HepG2 (cell line): ENCODE measurements around the gene MIA2. TPM values are rescaled to one million over a fixed set of nuclear protein-coding genes. Genes with fewer than 3 reads are reported as not detected.
A peak's percentile ranks its signal among the peaks of the same experiment; 100 is the strongest.

Experiments
- ATF1 ChIP-seq: IDR thresholded peaks from 2 replicates; pipeline ENCODE4 v1.6.1; 2016; ENCODE audit warnings: mild to moderate bottlenecking, control low read depth
- HHEX ChIP-seq: IDR thresholded peaks from 2 replicates; pipeline ENCODE4 v1.6.1; 2016; ENCODE audit warnings: control low read depth
- ISX ChIP-seq: sonication (generic); formaldehyde crosslinking; conservative IDR thresholded peaks from 2 replicates; pipeline ENCODE4 v1.5.0; 2020; ENCODE audit warnings: missing genetic modification reagents
- NPAS2 ChIP-seq: sonication (generic); formaldehyde crosslinking; IDR thresholded peaks from 2 replicates; pipeline ENCODE4 v1.8.0; 2022; ENCODE audit warnings: mild to moderate bottlenecking, missing genetic modification reagents, borderline replicate concordance
- NR2C2 ChIP-seq: sonication (generic); formaldehyde crosslinking; IDR thresholded peaks from 2 replicates; pipeline ENCODE4 v1.4.0; 2020; ENCODE audit warnings: missing genetic modification reagents, mild to moderate bottlenecking, moderate library complexity, borderline replicate concordance
- NR2F6 ChIP-seq, 2 experiments: IDR thresholded peaks; 2 replicates each; pipeline ENCODE4 v1.6.1; 2016; ENCODE audit warnings: antibody characterized with exemption in 1 of 2, mild to moderate bottlenecking in 1 of 2
- NR3C1 ChIP-seq: sonication (generic); formaldehyde crosslinking; IDR thresholded peaks from 2 replicates; pipeline ENCODE4 v1.4.0; 2020; ENCODE audit warnings: missing genetic modification reagents
- PHF20 ChIP-seq: sonication (generic); formaldehyde crosslinking; IDR thresholded peaks from 2 replicates; pipeline ENCODE4 v1.5.0; 2020; ENCODE audit warnings: mild to moderate bottlenecking, missing genetic modification reagents
- PRPF4 ChIP-seq: fragments of 200-400 bp; formaldehyde crosslinking; IDR thresholded peaks from 2 replicates; pipeline ENCODE4 v1.6.1; 2016; ENCODE audit warnings: low read length, low read depth; ENCODE audit not compliant: poor library complexity, severe bottlenecking
- RELA ChIP-seq: sonication (generic); formaldehyde crosslinking; IDR thresholded peaks from 2 replicates; pipeline ENCODE4 v1.4.0; 2020; ENCODE audit warnings: missing genetic modification reagents
- SAFB2 ChIP-seq: sonication (generic); formaldehyde crosslinking; IDR thresholded peaks from 2 replicates; pipeline ENCODE4 v1.5.1; 2020; ENCODE audit warnings: missing genetic modification reagents, low read depth, mild to moderate bottlenecking, borderline replicate concordance
- ZNF546 ChIP-seq: sonication (generic); formaldehyde crosslinking; conservative IDR thresholded peaks from 2 replicates; pipeline ENCODE4 v1.8.1; 2023; ENCODE audit warnings: mild to moderate bottlenecking, missing genetic modification reagents
- ZNF616 ChIP-seq: sonication (generic); formaldehyde crosslinking; IDR thresholded peaks from 2 replicates; pipeline ENCODE4 v1.5.0; 2020; ENCODE audit warnings: low read depth, mild to moderate bottlenecking, missing genetic modification reagents
- ZSCAN25 ChIP-seq: sonication (generic); formaldehyde crosslinking; IDR thresholded peaks from 2 replicates; pipeline ENCODE4 v1.8.0; 2022; ENCODE audit warnings: mild to moderate bottlenecking, missing genetic modification reagents
- polyA plus RNA-seq, 8 experiments: library from polyadenylated mRNA; depleted of rRNA in 3 of 8; stranded (reverse) in 7 of 8; unstranded in 1 of 8; fragments of >200 nt; fragmentation: Illumina TruSeq in 4 of 8; extraction: Trizol in 4 of 8; gene quantifications; 2 replicates each; pipeline versions ENCODE4 v1.2.1 to v1.2.3, GENCODE V29; 2011 to 2016; ENCODE audit warnings: low read depth in 4 of 8, missing spikeins in 1 of 8, mixed read lengths in 1 of 8; ENCODE audit not compliant: insufficient read depth in 1 of 8
- total RNA-seq, 5 experiments: library from RNA; depleted of rRNA; stranded (reverse); fragments of >200 nt; fragmentation: Illumina TruSeq; extraction: Trizol; gene quantifications; 2 replicates each; pipeline ENCODE4 v1.2.3, GENCODE V29; 2016; ENCODE audit warnings: low read depth in 1 of 5
- TF ChIP-seq, protein P1 (sequence below): sonication (generic); formaldehyde crosslinking; IDR thresholded peaks from 2 replicates; pipeline ENCODE4 v1.4.0; 2020; ENCODE audit warnings: mild to moderate bottlenecking, missing genetic modification reagents, borderline replicate concordance
- TF ChIP-seq, protein P2 (sequence below): sonication (generic); formaldehyde crosslinking; IDR thresholded peaks from 2 replicates; pipeline ENCODE4 v1.5.0; 2020; ENCODE audit warnings: missing genetic modification reagents
- TF ChIP-seq, protein P3 (sequence below): sonication (generic); formaldehyde crosslinking; IDR thresholded peaks from 2 replicates; pipeline ENCODE4 v1.4.0; 2020; ENCODE audit warnings: missing genetic modification reagents, low read depth, mild to moderate bottlenecking, borderline replicate concordance
- TF ChIP-seq, protein P4 (sequence below), 2 experiments: fragments of 450-650 bp in 1 of 2; sonication (generic) in 1 of 2; formaldehyde crosslinking; IDR thresholded peaks; 2 replicates each; pipeline versions ENCODE4 v1.5.0 to v1.8.0; 2020 to 2022; ENCODE audit warnings: mild to moderate bottlenecking in 1 of 2, missing genetic modification reagents in 1 of 2
- TF ChIP-seq, protein P5 (sequence below): sonication (generic); formaldehyde crosslinking; IDR thresholded peaks from 2 replicates; pipeline ENCODE4 v1.5.0; 2020; ENCODE audit warnings: missing genetic modification reagents, mild to moderate bottlenecking, borderline replicate concordance

Gene MIA2
- total and polyA plus RNA-seq, 2 of the 13 experiments (the other 11 are each of a cell fraction or from before 2014, with no cell fraction given), result 134 to 158 TPM

DNA sequence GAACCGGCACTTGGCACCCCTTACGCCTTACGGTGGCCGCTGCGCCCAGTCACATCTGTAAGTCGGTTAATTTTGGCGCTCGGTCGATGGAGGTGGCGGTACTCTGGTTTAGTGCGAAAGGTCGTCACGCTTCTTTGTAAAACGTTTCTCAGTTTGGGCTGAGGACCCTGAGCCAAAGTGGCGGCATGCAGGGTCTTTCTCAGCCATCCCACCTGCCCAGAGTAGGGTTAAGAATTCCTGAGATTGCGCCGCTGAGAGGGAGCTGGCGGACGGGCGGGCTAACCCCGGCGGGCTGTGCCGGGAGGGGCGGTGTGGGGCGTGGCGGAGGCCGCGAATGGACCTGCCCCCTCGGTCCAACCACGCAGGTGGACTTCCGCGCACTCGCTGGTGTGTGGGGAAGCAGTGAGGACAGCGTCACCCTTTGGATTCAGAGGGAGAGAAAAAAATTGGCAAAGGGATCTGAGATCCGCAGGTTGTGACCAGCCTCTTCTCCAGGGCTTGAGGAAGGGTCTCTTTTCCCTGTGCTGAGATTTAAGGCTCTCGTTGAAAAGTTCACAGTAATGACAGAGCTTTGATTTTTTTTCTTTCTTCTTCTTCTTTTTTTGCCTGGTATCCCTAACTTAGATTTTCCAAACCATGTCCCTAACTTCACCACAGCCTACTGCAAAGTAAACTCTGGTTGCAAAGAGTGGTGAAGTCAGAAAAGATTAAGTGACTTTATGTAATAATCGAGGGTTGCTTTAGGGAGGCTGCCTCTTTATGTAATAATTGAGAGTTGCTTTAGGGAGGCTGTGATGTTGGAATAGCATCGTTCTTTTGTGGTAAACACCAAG, 199.1 kb downstream of the MIA2 start (continued):
- TF ChIP-seq ISX (CRISPR knock-in tag) (peak; percentile 97), ZSCAN25 (CRISPR knock-in tag) (peak; percentile 75), NR2F6 (IDR thresholded peaks at IDR 0.05) (no peak), NR2F6 (CRISPR knock-in tag; IDR thresholded peaks at IDR 0.05) (peak; percentile 81), ZNF546 (no peak; the same call in 1 of the 2 replicates), SAFB2 (CRISPR knock-in tag) (peak; percentile 94), HHEX (CRISPR knock-in tag) (peak; percentile 51; the same call in 1 of the 2 replicates), ATF1 (CRISPR knock-in tag) (no peak), NR3C1 (CRISPR knock-in tag) (0 out of 2 replicates have a peak, but pooled peaks have one; percentile 28), NPAS2 (CRISPR knock-in tag) (no peak), NR2C2 (no peak; the same call in 1 of the 2 replicates), PRPF4 (no peak), RELA (CRISPR knock-in tag) (no peak), PHF20 (CRISPR knock-in tag) (peak; percentile 64), ZNF616 (CRISPR knock-in tag) (no peak; the same call in 1 of the 2 replicates)
- TF ChIP-seq, protein P1, sequence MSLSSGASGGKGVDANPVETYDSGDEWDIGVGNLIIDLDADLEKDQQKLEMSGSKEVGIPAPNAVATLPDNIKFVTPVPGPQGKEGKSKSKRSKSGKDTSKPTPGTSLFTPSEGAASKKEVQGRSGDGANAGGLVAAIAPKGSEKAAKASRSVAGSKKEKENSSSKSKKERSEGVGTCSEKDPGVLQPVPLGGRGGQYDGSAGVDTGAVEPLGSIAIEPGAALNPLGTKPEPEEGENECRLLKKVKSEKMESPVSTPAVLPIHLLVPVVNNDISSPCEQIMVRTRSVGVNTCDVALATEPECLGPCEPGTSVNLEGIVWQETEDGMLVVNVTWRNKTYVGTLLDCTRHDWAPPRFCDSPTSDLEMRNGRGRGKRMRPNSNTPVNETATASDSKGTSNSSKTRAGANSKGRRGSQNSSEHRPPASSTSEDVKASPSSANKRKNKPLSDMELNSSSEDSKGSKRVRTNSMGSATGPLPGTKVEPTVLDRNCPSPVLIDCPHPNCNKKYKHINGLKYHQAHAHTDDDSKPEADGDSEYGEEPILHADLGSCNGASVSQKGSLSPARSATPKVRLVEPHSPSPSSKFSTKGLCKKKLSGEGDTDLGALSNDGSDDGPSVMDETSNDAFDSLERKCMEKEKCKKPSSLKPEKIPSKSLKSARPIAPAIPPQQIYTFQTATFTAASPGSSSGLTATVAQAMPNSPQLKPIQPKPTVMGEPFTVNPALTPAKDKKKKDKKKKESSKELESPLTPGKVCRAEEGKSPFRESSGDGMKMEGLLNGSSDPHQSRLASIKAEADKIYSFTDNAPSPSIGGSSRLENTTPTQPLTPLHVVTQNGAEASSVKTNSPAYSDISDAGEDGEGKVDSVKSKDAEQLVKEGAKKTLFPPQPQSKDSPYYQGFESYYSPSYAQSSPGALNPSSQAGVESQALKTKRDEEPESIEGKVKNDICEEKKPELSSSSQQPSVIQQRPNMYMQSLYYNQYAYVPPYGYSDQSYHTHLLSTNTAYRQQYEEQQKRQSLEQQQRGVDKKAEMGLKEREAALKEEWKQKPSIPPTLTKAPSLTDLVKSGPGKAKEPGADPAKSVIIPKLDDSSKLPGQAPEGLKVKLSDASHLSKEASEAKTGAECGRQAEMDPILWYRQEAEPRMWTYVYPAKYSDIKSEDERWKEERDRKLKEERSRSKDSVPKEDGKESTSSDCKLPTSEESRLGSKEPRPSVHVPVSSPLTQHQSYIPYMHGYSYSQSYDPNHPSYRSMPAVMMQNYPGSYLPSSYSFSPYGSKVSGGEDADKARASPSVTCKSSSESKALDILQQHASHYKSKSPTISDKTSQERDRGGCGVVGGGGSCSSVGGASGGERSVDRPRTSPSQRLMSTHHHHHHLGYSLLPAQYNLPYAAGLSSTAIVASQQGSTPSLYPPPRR (CRISPR knock-in tag), result peak; percentile 82
- TF ChIP-seq, protein P2, sequence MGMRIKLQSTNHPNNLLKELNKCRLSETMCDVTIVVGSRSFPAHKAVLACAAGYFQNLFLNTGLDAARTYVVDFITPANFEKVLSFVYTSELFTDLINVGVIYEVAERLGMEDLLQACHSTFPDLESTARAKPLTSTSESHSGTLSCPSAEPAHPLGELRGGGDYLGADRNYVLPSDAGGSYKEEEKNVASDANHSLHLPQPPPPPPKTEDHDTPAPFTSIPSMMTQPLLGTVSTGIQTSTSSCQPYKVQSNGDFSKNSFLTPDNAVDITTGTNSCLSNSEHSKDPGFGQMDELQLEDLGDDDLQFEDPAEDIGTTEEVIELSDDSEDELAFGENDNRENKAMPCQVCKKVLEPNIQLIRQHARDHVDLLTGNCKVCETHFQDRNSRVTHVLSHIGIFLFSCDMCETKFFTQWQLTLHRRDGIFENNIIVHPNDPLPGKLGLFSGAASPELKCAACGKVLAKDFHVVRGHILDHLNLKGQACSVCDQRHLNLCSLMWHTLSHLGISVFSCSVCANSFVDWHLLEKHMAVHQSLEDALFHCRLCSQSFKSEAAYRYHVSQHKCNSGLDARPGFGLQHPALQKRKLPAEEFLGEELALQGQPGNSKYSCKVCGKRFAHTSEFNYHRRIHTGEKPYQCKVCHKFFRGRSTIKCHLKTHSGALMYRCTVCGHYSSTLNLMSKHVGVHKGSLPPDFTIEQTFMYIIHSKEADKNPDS (CRISPR knock-in tag), result peak; percentile 91; the same call in 1 of the 2 replicates
- TF ChIP-seq, protein P3, sequence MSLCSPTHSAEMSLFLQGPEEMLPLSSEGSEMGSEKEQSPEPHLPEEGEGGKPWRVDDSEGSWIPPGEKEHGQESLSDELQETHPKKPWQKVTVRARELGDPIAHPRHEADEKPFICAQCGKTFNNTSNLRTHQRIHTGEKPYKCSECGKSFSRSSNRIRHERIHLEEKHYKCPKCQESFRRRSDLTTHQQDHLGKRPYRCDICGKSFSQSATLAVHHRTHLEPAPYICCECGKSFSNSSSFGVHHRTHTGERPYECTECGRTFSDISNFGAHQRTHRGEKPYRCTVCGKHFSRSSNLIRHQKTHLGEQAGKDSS, result peak; percentile 71; the same call in 1 of the 2 replicates
- TF ChIP-seq, protein P4, sequence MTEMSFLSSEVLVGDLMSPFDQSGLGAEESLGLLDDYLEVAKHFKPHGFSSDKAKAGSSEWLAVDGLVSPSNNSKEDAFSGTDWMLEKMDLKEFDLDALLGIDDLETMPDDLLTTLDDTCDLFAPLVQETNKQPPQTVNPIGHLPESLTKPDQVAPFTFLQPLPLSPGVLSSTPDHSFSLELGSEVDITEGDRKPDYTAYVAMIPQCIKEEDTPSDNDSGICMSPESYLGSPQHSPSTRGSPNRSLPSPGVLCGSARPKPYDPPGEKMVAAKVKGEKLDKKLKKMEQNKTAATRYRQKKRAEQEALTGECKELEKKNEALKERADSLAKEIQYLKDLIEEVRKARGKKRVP (CRISPR knock-in tag; IDR thresholded peaks at IDR 0.05), result peak in 1 of 2 experiments; percentile 82; a peak in 2 of 4 replicates
- TF ChIP-seq, protein P5, sequence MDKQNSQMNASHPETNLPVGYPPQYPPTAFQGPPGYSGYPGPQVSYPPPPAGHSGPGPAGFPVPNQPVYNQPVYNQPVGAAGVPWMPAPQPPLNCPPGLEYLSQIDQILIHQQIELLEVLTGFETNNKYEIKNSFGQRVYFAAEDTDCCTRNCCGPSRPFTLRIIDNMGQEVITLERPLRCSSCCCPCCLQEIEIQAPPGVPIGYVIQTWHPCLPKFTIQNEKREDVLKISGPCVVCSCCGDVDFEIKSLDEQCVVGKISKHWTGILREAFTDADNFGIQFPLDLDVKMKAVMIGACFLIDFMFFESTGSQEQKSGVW (CRISPR knock-in tag), result no peak
